Endometrial microvascular endothelial cells (primary cell): ENCODE data around the gene CHST5. TPM values are rescaled to one million over a fixed set of nuclear protein-coding genes. Genes with fewer than 3 reads are reported as not detected.
"Not testable (repeated sequence)": the region's sequence is repeated elsewhere in the genome, so short reads cannot be mapped to it uniquely, and the experiment has no call there.

Source experiments
- in situ Hi-C: cut with HindIII; loops from 2 replicates; pipeline ENCODE4 v1.10.0; 2017; ENCODE audit warnings: low sequenced_read_pairs, low pct_unique_long_range_greater_than_20kb; ENCODE audit errors: inconsistent ontology term
- total RNA-seq: library from RNA; depleted of rRNA; stranded (reverse); fragments of >200 nt; gene quantifications from one replicate; pipeline ENCODE4 v1.2.3, GENCODE V29; 2015; ENCODE audit errors: inconsistent ontology term

Gene CHST5
- total RNA-seq, 1 donor from 2014 or later: not detected

DNA sequence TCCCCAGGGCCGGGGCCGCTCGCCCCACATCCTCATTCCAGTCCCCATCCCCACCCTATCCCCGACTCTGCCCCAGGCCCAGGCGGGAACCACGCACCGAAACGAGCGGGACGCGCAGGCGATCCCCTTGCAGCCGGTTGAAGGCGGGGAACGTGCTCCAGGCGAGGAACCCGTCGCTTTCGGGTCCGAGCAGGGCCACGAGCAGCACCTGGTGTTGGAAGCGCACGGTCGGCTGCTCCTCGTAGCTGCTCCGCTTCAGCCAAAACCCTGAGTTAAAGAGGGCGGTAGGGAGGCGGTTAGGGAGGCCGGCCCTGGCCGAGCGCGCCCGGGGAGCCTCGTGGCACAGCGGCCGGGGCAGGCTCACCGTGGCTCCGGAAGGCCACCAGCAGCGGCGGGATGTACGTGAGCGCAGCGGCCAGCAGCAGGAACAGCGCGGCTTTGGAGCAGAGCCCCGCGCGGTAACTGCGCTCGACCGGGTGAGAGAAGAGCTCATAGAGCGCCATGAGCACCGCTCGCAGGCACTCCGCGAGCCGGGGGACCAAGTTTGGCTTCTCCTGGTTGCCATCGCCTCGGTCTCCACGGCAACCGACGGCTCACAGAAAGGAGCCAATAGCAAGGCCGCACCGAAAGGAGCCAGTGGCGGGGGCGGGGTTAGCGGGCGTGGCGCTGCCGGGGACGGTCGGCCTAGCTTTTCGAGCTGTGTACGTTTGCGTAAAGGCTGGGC, 20.0 kb upstream of the CHST5 start, which contains the start of gene TMEM231:
TMEM231 (minus strand) TSS at position 546 of the 724 bp plus-strand sequence; CDS start at position 503, 43 bp downstream.
- in situ Hi-C loops: loop anchor here (25.0 kb wide), 1 partner anchor 94 kb away; the partner anchor contains the start of gene TMEM170A

DNA sequence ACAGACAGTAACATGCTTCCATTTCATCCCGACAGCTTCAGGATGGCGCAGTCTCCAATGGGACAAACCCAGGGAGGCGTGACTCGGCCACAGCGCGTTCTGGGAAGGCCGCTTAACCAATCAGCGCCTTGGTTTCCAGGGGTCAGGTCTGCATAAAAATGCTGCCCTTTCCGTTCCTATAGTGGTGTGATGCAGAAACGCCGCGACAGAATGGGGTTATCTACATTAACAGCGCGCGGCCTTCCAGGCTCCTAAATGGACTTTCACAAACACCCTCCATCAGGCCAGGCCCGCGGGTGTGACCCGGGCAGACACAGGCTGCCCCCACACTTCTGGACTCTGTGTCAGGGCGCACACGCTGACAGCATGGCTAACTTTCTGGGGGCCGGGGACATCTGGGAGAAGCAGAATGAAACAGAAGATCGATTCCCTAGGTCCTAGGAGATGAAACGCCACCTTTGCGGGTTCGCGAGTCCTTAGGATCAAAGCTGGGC, 19.4 kb upstream of the CHST5 start:
- in situ Hi-C loops: loop anchor here (25.0 kb wide), 1 partner anchor 93 kb away; the partner anchor contains the start of gene TMEM170A

DNA sequence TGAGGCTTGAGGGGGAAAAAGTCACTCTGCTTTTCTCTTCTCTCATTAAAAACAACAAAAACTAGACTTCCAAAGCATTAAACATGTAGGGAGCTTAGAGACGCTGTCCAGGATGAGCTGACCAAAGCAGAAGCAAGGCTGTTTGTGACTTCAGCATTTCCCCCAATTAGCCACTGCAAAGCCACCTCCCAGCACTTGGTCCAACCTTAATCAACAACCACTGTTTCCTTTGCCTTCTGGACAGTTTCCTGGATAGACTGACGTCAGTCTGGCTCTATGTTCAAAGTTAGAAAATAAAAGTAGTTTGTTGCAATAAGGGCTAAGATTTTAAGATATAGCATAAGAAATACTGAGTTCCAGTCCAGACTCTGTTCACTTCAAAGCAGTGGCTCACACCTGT, 17.0 kb upstream of the CHST5 start:
- in situ Hi-C loops: loop anchor here (25.0 kb wide), 1 partner anchor 91 kb away; the partner anchor contains the start of gene TMEM170A

DNA sequence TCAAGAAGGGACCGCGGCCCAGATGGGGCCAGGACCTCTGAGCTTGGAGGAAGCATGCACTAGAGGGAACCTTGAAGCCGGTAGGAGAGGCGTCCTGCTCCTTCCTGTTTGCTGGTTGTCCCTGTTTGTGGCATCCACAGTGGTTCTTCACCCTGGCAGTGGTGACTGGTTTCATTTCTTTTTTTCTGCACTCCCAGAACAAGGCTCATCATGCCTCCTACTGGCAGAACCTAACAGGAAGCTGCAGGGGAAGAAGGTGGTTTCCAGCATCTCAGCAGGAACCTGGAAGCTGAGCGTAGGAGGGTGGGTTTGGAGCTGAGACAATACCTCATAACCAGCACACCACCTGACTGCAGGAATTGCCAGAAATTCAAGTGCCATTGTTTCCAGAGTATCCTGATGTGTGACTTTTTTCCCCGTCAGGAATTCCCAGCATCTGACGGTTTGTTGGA, 14.3 kb upstream of the CHST5 start:
- in situ Hi-C loops: loop anchor here (25.0 kb wide), 1 partner anchor 88 kb away; the partner anchor contains the start of gene TMEM170A

DNA sequence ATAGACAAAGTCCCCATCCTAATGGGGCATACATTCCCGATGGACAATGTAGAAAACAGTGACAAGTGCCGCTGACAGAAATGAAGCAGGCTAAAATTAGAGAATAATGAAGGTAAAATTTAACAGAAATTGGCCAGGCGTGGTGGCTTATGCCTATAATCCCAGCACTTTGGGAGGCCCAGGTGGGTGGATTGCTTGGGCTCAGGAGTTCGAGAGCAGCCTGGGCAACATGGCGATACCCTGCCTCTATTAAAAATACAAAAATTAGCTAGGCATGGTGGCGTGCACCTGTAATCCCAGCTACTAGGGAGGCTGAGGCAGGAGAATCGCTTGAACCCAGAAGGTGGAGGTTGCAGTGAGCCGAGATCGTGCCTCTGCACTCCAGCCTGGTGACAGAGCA, 12.5 kb upstream of the CHST5 start:
- in situ Hi-C loops: not testable (repeated sequence)

DNA sequence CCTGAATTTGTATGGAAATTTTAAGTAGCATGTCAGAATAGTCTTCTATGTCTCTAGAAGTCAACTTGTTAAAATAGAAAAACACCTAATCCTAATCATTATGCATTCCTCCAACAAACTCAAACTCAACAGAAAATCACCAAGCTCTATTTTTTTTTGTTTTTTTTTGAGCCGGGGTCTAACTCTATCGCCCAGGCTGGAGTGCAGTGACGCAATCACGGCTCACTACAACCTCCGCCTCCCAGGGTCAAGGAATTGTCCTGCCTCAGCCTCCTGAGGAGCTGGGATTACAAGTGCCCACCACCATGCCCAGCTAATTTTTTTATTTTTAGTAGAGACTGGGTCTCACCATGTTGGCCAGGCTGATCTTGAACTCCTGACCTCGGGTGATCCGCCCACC, 10.4 kb upstream of the CHST5 start:
- in situ Hi-C loops: no loop called here

DNA sequence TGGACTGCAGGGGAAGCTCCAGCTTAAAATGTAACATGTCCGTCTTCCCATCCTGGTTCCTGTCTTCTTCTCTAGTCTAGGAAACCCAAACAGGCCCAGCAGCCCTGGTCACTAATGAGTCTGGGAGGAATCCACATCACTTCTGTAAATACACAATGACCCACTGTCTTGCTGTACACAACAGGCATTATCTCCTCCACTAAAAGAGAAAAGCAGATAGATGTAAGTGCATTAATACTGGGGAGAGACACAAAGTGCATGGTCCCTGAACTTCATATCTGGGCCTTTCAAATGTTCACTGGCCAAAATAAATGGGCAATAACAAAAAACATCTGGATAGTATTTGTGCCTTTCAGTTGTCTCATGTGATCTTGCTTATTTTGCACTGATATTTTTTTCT, 10.0 kb upstream of the CHST5 start:
- in situ Hi-C loops: not testable (repeated sequence)

DNA sequence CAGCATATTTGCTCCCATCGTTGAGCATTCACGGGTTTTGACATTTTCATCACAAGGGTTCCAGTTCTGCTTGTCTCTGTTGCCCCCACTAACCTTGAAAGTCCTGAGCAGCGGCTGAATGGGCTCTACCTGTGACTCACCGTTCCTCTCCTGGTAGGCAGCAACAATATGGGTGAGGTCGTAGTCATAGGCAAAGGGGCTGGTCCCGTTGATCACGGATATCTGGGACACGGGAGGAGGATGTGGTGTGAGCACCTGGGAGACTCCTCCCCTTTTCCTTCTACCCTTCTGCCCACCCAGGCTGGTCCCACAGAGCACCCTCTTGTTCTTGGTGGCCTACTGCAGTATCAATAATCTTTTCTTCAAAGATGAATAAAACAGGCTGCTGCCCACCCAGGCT, 6.6 kb upstream of the CHST5 start:
- in situ Hi-C loops: not testable (repeated sequence)

DNA sequence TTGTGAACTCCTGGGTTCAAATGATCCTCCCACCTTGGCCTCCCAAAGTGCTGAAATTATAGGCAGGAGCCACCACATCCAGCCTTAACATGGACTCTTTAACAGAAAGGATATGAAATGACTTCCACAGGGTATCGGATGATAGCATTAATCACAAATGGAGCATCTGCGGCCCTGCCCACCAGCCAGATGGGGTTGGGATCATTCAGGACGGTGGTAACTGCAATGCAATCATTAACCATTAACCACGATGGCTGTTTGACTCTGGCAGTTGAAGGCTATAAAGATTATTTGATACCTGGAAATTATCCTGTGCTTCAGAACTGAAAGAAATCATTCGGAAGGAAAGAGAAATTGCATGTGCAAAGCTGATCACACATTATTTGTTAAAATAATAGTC, 5.3 kb upstream of the CHST5 start:
- in situ Hi-C loops: no loop called here

DNA sequence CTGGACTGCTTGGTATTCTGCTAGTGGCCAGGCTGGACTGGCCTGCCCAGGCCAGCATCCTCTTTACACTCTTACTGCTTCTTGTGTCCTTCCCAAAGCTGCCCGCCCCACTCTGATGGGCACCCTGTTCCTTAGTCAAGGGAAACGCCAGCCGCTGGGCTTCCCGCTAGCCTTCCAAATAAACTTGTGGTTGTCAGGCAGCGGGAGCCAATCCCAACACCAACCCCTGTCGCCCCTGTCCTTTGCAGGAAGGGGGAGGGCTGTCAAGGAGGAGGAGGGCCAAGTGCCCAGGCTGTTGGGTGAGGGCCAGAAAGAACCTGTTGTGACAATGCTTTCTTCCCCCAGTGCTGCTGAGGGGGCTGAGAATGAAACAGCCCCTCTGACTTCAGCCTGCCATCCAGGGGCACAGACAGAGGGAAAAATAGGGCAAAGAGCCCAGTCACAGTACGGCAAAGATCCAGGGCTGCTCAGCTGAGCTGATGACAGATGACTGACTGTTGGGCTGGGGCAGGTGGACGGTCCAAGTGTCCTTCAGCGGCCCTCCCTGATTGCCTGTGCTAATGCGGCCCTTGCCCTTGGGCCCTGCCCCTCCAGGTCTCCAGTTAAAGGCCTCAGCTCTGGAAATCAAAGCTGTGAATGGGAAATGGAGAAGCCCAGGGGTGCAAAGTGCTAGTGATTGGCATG, 3.1 kb upstream of the CHST5 start:
- in situ Hi-C loops: not testable (repeated sequence)

DNA sequence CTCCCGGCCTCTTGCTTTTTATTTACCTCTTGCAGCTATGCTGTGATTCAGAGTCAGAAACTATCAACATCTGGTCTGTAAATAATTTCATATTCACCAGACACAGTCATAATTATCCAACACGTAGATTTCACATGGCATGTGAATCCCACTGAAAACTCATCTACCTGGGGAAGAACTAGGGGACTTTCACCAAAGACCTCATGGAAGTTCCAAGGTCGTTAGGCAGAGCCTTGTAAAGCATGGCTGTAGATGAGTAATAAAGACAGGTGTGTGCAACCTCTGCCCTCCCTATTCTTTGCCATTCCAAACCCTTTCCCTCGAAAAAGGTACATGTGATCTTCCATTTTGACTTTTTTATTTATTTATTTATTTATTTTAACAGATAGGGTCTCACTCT, 1.9 kb upstream of the CHST5 start:
- in situ Hi-C loops: no loop called here

DNA sequence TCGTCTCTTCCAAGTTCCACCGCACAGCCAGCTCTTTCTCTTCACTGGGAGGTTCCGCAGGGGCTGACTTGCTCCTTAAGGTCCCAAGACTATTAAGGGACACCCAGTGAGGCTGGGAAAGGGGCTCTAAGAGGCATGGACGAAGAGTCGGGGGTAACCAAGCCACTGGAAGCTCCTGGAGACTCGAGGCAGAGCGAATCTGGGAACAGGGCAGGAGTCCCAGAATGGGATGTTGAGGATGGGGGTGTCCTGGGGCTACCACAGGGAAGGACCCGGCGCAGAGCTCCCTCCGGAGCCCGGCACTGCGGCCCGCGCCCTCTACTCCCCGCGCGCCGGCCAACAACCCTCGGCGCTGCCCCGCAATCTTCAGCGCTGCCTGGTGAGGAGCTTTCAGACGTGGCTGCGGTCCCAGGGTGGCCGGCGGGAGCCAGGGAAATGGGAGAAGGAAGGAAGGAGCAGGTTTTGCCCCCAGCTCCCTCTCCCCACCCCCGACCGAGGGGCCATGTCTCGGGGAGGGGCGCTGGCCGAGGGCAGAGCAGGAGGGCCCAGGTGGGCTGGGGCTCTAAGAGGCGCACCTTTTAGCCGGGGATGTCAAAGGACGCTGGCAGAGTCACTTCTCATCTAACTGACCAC, 581 bp downstream of the CHST5 start:
- in situ Hi-C loops: no loop called here

DNA sequence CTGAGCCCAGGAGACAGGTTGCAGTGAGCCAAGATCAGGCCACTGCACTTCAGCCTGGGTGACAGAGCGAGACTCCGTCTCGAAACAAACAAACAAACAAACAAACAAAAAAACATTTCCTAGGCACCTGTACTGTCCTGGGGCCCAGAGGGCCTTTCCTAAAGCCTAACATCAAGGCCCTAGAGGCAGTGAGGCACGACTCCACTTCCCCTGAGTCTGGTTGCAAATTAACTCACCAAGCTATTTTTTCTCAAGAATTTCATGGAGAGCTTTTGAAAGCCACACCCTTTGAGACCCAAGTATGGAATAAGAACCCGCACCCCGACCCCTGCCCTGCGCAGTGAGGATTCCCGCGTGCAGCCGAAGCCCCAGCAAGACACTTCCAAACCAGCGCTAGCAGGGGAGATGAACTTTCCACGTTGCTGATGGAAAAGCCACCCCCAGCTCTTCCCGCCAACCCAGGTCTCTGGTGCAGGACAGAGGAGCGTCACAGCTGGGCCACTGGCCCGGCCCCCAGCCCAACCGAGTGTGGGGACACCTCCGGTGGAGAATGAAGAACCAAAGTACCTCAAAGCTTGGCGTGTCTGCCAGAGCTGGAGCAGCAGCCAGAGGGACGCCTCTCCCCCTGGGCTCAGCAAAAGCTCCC, 1.2 kb downstream of the CHST5 start:
- in situ Hi-C loops: no loop called here

DNA sequence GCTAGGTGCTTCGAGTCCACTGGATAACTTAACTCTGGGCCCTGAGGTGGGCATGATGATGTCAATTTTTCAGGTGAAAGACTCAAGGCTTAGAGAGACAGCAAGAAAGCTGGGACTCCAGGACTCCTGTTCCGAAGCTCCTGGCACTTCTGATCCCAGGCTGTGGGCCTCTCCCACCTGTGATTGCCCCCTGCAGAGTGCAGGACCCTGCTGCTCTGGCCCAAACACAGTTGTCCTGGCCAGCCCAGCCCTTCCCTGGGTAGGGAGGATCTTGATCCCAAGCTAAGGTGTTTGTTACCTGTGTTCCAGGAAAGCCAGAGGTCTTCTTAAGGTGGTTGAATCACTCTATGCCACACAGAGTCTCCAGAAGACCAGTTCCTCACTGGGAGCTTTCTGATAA, 3.1 kb downstream of the CHST5 start:
- in situ Hi-C loops: no loop called here

DNA sequence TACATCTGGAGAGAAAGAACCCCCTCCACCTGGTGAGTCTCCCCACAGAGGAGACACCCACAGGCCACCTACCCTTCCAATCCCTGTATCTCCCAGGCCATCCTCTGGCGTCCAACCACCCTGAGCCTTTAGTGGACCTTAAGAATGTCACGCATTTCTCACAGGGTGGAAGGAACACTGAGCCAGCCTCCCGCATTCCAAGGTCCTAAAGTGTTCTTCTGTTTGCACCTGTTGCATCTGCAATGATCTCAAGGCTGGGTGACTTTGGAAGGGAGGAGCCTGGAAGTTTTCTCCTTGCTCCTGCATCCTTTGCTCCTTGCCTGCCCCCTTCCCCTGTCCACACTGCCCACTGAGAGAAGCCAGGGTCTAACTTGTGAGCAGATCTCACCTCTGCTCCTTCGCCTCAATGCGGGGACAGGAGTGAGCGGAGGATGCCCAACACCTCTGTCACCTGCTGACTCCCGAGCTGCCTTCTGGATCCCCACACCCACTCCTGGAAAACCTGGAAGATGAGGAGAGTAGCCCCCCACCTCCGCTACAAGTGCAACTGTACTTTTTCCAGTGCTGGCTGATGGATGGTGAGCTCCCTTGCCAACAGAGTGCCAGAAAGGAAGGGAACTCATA, 3.7 kb downstream of the CHST5 start:
- in situ Hi-C loops: no loop called here

DNA sequence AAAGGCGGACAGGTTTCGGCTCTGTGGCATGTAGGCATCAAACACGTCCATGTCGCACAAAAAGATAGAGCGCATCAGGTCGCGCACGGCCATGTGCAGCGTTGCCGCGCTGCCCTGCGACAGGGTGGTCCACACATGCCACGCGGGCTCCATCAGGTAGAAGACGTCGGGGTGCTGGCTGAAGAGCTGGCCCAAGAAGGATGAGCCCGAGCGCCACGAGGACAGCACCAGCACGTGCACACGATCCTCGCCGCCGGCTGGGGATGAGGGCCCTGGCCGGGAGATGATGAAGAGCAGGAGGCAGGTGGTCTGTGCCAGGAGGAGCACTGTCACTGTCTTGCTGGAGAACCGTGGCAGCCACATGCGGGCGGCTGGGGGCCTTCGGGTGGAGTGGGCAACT, 5.9 kb downstream of the CHST5 start:
- in situ Hi-C loops: no loop called here

DNA sequence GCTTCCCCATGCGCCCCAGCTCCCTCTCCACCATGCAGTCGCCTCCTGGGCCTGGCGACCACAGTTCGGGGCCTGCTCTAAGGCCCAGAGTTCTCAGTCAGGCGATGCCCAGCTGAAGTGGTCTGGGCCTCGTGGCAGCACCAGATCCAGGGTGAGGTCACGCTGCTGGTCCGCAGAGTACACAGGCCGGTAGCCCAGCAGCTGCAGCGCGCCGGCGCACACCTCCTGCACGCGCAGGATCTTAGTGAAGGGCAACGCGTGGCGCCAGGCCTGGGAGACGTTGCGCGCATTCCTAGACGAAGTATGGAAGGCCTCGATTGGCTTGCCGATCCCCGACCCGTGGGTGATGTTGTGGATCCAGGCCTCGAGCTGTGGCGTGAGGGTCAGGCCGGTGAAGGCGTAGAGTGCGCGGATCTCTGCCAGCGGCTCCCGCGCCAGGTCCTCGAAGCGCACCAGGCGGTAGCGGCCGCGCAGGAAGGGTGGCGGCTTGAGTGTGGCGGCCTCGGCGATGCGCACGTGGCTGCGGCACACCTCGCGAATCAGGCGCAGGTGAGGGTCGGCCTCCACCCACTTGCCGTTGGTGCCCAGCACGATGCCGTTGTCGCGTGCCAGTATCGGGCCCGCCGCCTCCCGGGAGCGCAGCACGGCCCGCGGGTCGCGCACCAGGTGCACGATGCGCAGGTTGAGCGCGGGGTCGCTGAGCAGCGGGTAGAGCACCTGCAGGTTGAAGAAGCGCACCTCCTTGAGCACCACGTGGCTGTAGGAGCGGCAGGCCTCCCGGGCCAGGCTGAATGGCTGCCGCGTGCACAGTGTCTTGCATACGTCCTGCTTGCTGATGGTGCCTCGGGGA, 6.6 kb downstream of the CHST5 start:
- in situ Hi-C loops: no loop called here

DNA sequence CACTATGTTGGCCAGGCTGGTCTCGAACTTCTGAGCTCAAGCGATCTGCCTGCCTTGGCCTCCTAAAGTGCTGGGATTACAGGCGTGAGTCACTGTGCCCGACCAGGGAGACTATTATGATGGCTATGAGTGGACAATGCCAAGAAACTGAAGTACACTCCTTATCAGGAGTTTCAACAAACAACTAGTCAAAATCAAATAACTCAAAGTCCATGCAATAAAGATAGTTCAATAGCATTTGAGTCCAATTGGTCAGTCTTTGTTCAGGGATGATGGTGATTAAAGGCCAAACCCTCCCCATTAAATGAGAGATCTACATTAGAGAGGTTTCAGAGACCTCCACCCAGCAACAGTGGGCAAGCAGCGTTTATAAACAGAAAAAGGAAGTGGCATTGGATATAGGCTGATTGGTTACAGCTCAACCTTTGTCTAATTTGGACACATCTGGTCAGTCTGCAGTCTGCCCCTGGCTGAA, 8.0 kb downstream of the CHST5 start:
- in situ Hi-C loops: no loop called here
